Adrenal gland (tissue), 12 donors: ENCODE results near the gene NEK2. TPM values are rescaled to one million over a fixed set of nuclear protein-coding genes. Genes with fewer than 3 reads are reported as not detected.
"Not testable (repeated sequence)": the region's sequence is repeated elsewhere in the genome, so short reads cannot be mapped to it uniquely, and the experiment has no call there.

Experiments used
- DNase-seq, 7 donors: peaks; one replicate each; pipeline ENCODE4 v3.0.0-alpha.2; 2019 to 2020
- H3K27ac ChIP-seq, 5 donors: fragments of 200-600 bp; sonication (generic) in 4 of 5; 1 replicate in 3 of 5; 2 replicates in 2 of 5; pipeline versions ENCODE4 v1.5.1 to v1.8.0; 2016 to 2020; ENCODE audit warnings: mild to moderate bottlenecking in 1 of 5
- H3K27me3 ChIP-seq: fragments of 200-600 bp; 2 replicates; pipeline ENCODE4 v1.8.0; 2021
- H3K36me3 ChIP-seq, 2 donors: fragments of 200-600 bp; replicated peaks in 1 of 2; 1 replicate in 1 of 2; 2 replicates in 1 of 2; pipeline versions ENCODE4 v1.5.1 to v1.8.0; 2018 to 2022
- H3K4me1 ChIP-seq, 2 donors: fragments of 200-600 bp; replicated peaks in 1 of 2; 1 replicate in 1 of 2; 2 replicates in 1 of 2; pipeline versions ENCODE4 v1.5.1 to v1.8.0; 2018 to 2021
- H3K4me3 ChIP-seq, 4 donors: fragments of 200-600 bp; sonication (generic) in 3 of 4; one replicate each; pipeline ENCODE4 v1.5.1; 2016 to 2018
- H3K9me3 ChIP-seq, 3 donors: fragments of 200-600 bp; sonication (generic) in 1 of 3; replicated peaks in 1 of 3; 1 replicate in 2 of 3; 2 replicates in 1 of 3; pipeline versions ENCODE4 v1.5.1 to v1.8.0; 2016 to 2021
- POLR2A ChIP-seq, 2 donors: fragments of 450-650 bp; IDR thresholded peaks; one replicate each; pipeline ENCODE4 v1.6.1; 2017; ENCODE audit warnings: antibody characterized with exemption in 2 of 2, mild to moderate bottlenecking in 2 of 2, moderate library complexity in 1 of 2
- WGBS, 4 donors: extraction: QIAGEN DNeasy Blood & Tissue Kit in 2 of 4; methylation state at CpG; one replicate each; pipeline versions ENCODE4 v1.1.5 to v1.1.7; 2013 to 2017; 5-methylcytosine and 5-hydroxymethylcytosine counted together
- intact Hi-C, 2 donors: fragments of 100-400 bp; cut with DNase I; formaldehyde crosslinking; loops; one replicate each; pipeline versions ENCODE4 v1.14.1 to v1.15.0; 2022 to 2023
- polyA plus RNA-seq, 3 donors: library from polyadenylated mRNA; stranded (reverse); fragments of 200-250 nt in 2 of 3; fragments of 350-450 nt in 1 of 3; fragmentation: Illumina TruSeq in 1 of 3; extraction: RNeasy Lipid Tissue Mini Kit (QIAGEN cat#74804) in 1 of 3; gene quantifications; one replicate each; pipeline ENCODE4 v1.2.3, GENCODE V29; 2013 to 2014
- total RNA-seq, 9 donors: library from RNA; depleted of rRNA in 4 of 9; stranded (reverse); fragments of >200 nt in 4 of 9; fragments of 120-200 nt in 1 of 9; fragmentation: NEBNext Ultra II Directional in 1 of 9; extraction: Animal tissue kit (Norgen Biotek cat#: 25700) in 1 of 9; gene quantifications; one replicate each; pipeline versions ENCODE4 v1.1.0 to v1.2.4, GENCODE V29; 2013 to 2023
- TF ChIP-seq, protein P1 (sequence below), 6 experiments: fragments of 450-650 bp in 4 of 6; fragments of 200-600 bp in 2 of 6; sonication (generic) in 1 of 6; IDR thresholded peaks; 1 replicate in 5 of 6; 2 replicates in 1 of 6; pipeline versions ENCODE4 v1.5.1 to v1.8.0; 2016 to 2021; ENCODE audit warnings: antibody characterized with exemption in 6 of 6, mild to moderate bottlenecking in 2 of 6, moderate library complexity in 1 of 6
- donor health status: healthy with polysubstance abuse.
- donor health status: Bipolar disorder and iron deficiency.
- donor health status: DM: yes; HTN: yes; CAD: no.
- donor health status: DM: no; HTN: no; CAD: no.
- donor health status: DM: no; HTN: no; CAD: no.
- donor health status: DM: yes; HTN: yes; CAD: no.

The NEK2 gene
- total and polyA plus RNA-seq, 12 donors: 0.08 to 19.9 (median 0.95) TPM

DNA sequence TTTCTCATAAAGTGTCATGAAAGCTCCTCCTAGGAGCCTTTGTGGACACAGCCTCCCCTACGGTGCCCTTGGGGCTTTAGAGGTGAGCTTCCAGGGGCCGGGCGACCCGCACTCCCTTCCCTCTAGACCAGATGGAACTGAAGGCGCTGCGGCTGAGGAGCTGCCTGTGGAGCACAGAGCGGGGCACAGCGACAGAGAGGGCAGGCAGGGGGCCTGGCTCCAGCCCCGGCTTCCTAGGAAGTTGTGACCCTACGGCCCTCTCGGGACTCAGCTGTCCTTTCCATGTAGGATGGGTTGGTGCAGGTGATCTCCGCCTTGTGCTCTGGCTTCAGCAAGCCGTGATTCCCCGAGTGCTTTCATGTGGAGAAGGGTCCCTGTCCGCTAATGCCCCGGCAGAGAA, 23.6 kb upstream of the NEK2 start:
- Histone ChIP-seq H3K27ac (no peak overlapping the region), H3K27me3 (no peaks in the 10 kb centered on the region), H3K9me3 (no peaks in the 10 kb centered on the region), H3K4me3 (peak overlapping the region in 1 of 4 donors; percentile 38), H3K4me1 (peaks cover 0 to 3% of the 10 kb centered on the region in 2 donors), H3K36me3 (no peaks in the 10 kb centered on the region)
- 70 to 94% (median 80%) methylated on average over 6 to 16 of the region's 16 CpGs for WGBS, 4 donors
- intact Hi-C loops: loop anchor here (2.0 to 10.0 kb wide), 3 partner anchors 132 to 236 kb away; partner anchors contain the start of gene LPGAT1 (in 2 of the 2)
- TF ChIP-seq, protein P1, sequence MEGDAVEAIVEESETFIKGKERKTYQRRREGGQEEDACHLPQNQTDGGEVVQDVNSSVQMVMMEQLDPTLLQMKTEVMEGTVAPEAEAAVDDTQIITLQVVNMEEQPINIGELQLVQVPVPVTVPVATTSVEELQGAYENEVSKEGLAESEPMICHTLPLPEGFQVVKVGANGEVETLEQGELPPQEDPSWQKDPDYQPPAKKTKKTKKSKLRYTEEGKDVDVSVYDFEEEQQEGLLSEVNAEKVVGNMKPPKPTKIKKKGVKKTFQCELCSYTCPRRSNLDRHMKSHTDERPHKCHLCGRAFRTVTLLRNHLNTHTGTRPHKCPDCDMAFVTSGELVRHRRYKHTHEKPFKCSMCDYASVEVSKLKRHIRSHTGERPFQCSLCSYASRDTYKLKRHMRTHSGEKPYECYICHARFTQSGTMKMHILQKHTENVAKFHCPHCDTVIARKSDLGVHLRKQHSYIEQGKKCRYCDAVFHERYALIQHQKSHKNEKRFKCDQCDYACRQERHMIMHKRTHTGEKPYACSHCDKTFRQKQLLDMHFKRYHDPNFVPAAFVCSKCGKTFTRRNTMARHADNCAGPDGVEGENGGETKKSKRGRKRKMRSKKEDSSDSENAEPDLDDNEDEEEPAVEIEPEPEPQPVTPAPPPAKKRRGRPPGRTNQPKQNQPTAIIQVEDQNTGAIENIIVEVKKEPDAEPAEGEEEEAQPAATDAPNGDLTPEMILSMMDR (IDR thresholded peaks at IDR 0.05): no peak
- TF ChIP-seq POLR2A (IDR thresholded peaks at IDR 0.05): no peak
- DNase-seq: no peak

DNA sequence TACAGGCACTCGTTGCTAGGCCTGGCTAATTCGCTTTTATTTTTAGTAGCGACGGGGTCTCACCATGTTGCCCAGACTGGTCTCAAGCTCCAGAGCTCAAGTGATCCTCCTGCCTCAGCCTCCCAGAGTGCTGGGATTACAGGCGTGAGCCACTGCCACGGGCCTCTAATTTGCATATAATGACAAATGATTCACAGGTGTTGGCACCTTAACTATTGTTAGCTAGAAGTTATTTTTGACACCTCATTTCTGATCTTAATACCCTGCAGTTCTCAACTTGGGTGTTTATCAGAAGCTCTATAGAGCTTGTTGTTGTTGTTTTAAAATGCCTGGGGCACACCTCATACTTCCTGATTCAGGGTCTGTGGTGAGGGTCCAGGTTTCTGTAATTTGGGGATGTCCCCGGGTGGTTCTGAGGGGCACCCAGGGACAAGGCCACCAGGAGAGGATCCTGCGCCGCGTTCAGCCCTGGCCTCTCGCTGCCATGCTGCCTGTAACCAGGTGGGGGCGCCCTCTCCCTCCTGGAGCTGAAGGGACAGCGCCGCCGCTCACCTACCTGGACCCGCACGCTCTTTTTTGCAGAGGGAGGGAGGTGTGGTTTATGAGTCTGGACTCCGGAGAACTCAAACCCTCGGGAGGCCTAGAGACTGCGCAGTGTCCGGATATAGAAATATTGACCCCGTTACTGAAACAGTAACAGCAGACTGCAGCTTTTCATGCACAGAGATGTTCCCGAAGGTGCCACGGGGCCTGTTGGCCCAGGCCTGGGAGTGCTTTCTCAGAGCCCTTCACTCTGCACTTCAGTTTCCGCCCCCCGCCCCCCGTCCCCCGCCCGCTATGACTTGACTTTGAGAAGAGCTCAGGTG, 23.0 kb upstream of the NEK2 start:
- Histone ChIP-seq H3K9me3 (no peaks in the 10 kb centered on the region), H3K36me3 (no peaks in the 10 kb centered on the region), H3K4me1 (peaks cover 0 to 3% of the 10 kb centered on the region in 2 donors), H3K27ac (no peak overlapping the region), H3K4me3 (peak overlapping the region in 1 of 4 donors; percentile 38), H3K27me3 (no peaks in the 10 kb centered on the region)
- no peak for TF ChIP-seq POLR2A (IDR thresholded peaks at IDR 0.05)
- TF ChIP-seq, protein P1 (IDR thresholded peaks at IDR 0.05): peak; percentile 94 to 97 (median 96)
- WGBS, 4 donors: 16 to 37% (median 24%) methylated on average over 9 to 29 of the region's 29 CpGs
- DNase-seq: peak; percentile 78 to 93 (median 87)
- intact Hi-C loops: loop anchor here (2.0 to 10.0 kb wide), 3 partner anchors 132 to 236 kb away; partner anchors contain the start of gene LPGAT1 (in 2 of the 2)

DNA sequence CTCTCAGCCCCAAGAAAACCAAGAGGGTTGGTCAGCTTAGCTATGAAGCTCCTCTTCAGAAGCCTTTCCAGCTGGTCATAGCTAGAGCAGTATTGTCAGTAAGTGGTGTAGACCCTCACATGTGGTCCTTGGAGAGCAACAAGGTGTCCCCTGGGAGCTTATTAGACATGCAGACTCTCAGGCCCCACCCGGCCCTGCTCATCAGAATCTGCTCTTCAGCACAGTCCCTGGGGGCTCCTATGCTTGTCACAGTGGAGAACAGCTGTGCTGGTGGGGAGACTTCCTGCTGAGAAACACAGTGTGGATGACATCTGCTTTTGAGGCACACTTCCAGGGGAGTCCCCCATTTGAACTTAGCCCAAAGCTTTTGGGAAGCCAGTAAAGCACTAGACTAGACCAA, 21.9 kb upstream of the NEK2 start:
- no peak overlapping the region for H3K27ac ChIP-seq
- H3K27me3 ChIP-seq: no peaks in the 10 kb centered on the region
- no peak overlapping the region for H3K4me3 ChIP-seq
- no peaks in the 10 kb centered on the region for H3K9me3 ChIP-seq
- WGBS, 4 donors: 71 to 81% (median 81%) methylated on average over 1 of the region's 1 CpG; no CpG with 5 or more reads in 1 of the 4 donors
- intact Hi-C loops: loop anchor here (5.0 to 10.0 kb wide), 2 partner anchors 135 to 237 kb away; partner anchors contain the start of gene LPGAT1 (in 1 of the 2)
- peaks cover 0 to 3% of the 10 kb centered on the region in 2 donors for H3K4me1 ChIP-seq
- no peaks in the 10 kb centered on the region for H3K36me3 ChIP-seq
- DNase-seq: no peak
- TF ChIP-seq, protein P1 (IDR thresholded peaks at IDR 0.05): no peak
- no peak for TF ChIP-seq POLR2A (IDR thresholded peaks at IDR 0.05)

DNA sequence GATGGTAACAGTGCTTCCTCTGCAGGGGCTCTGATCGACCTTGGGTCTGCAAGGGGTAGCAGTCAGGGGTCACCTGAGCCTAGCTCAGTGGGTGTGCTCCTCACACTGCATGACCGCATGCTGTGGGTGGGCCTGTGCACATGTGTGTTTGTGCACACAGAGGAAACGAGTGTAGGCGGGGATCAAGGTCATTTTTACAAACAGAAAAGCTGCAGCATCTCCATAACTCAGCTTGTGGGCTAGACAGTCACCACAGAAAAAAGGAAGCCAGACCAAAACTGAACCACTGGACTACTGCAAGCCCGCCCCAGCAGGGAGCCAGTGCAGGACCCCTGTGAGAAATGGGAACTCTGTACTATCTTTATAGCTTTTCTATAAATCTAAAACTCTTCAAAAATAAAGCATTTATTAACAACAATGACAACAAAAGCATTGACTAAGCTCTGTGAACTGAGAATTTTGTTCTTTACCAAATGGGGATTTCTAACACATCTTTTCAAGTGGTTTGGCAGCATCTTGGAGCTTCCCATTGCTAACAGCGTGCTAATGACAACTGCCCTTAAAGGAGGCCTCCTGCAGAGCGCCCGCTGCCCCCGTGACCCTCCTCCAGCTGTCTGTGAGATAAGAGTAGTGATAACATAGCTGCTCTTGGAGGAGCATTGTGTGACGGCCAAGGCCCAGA, 19.9 kb upstream of the NEK2 start:
- 45 to 53% (median 51%) methylated on average over 9 to 10 of the region's 10 CpGs for WGBS, 4 donors
- H3K27ac ChIP-seq: no peak overlapping the region
- no peak for TF ChIP-seq POLR2A (IDR thresholded peaks at IDR 0.05)
- TF ChIP-seq, protein P1 (IDR thresholded peaks at IDR 0.05): no peak
- H3K4me1 ChIP-seq: peaks cover 0 to 3% of the 10 kb centered on the region in 2 donors
- H3K4me3 ChIP-seq: no peak overlapping the region
- no peaks in the 10 kb centered on the region for H3K27me3 ChIP-seq
- intact Hi-C loops: loop anchor here (5.0 to 10.0 kb wide), 2 partner anchors 137 to 240 kb away; partner anchors contain the start of gene LPGAT1 (in 1 of the 2)
- no peaks in the 10 kb centered on the region for H3K9me3 ChIP-seq
- no peak for DNase-seq
- H3K36me3 ChIP-seq: no peaks in the 10 kb centered on the region

DNA sequence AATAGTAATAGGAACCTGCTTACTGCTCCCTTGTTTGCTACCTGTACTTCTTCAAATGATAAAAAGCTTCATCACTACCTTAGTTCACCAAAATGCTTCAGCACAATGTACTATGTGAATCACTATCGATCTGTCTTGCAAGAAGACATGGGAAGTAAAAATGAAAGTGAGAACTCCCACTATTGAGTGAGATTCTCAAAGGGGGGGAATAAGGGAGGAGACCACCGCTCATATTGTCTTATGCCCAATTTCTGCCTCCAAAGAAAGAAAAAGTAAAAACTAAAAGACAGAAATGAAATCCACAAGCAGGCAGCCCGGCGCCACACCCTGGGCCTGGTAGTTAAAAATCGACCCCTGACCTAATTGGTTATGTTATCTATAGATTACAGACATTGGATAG, 18.5 kb upstream of the NEK2 start:
- intact Hi-C loops: loop anchor here (10.0 kb wide), 1 partner anchor 241 kb away; no protein-coding TSS in a partner anchor
- H3K27me3 ChIP-seq, DNase-seq, H3K9me3 ChIP-seq, H3K4me3 ChIP-seq, H3K4me1 ChIP-seq, H3K27ac ChIP-seq, H3K36me3 ChIP-seq: not testable (repeated sequence)
- WGBS, 4 donors: 84 to 96% (median 89%) methylated on average over 5 of the region's 5 CpGs
